HG03025 (cell line): ENCODE results near the gene ERRFI1.
"Not testable (repeated sequence)": the region's sequence is repeated elsewhere in the genome, so short reads cannot be mapped to it uniquely, and the experiment has no call there.

ENCODE experiments used
- ATAC-seq: cut with Tn5 transposase; IDR thresholded peaks from one replicate; pipeline ENCODE4 v1.9.1; 2021; ENCODE audit warnings: mild to moderate bottlenecking, moderate library complexity; ENCODE audit not compliant: unreplicated experiment, low FRiP score

ERRFI1 gene

DNA sequence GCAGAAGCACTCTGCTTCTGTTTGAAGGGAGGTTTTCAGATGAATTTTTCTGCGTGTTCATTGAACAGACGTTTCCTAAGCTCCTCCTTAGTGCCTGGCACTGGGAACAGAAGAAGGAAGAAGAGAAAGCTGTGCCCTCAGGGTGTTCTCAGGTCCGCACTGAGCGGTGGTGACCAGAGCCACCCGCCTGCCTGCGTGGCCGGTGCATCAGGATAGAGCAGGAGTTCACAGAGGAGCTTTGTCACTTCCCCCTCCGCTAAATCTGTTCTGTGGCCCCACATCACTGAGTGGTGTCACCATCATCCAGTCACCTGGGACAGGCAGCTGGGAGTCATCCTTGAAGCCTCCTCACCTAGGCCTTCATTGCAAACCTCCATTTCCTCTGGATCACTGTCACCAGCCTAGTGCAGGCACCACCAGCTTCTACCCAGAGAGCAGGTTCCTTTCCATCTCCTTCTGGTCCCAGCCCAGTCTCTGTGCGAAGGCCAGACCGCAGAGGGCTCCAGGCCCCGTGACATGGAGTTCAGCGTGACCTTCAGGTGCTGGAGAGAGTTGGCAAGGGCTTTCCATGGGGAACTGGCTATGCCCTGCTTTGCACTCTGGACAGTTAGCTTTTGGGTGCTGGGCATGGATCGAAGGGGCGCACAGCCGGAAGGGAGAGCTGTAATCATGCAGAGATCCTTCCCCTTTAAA lies 42.9 kb downstream of the ERRFI1 start:
- ATAC-seq, result no peak

DNA sequence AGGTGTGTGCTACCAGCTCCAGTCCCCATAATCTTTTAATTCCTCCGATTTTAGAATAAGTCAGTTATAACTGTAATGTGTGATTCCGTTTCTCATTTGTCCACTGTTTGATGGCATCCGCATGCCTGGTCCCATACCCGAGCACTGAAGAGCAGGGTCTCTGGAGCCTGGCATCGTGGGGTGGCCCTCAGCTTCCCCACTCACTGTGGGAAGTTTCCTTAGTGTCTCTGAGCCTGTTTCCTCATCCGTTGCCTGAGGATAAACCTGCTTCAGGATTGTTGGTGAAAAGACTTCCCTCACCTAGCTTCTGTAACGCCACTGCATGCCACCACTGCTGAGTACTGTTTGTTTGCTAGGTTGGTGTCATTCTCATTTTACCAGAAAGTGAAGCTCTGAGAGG lies 45.1 kb downstream of the ERRFI1 start:
- ATAC-seq, result no peak

DNA sequence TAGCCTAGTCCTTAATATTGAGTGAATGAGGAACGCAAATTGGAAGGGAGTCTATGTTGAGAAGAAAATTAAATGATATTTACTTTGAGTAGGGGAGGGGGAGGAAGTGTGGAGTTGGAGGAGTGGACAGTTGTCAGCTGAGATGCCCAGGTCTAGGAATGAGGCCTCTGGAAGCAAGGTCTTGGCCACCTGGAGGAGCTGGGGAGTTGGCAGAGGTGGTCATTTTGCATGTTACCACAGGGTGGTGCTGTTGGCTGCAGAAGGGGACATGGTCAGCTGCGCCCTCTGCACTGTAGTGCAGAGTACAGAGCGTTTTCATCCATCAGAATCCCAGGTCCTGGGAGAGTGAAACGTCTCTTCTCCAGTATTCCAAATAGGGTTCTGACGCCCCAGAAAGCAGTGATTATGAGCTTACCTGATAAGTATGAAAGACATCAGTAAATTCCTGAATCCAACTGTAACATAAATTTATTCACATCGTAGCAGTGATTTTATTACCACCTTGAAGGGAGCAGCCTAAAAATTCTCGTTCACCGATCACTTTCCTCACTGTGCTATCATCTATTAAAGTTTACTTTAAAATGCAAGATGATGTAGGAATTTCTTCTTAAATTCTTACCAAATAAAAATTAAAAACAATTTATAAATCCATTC lies 50.8 kb downstream of the ERRFI1 start:
- ATAC-seq, result no peak

DNA sequence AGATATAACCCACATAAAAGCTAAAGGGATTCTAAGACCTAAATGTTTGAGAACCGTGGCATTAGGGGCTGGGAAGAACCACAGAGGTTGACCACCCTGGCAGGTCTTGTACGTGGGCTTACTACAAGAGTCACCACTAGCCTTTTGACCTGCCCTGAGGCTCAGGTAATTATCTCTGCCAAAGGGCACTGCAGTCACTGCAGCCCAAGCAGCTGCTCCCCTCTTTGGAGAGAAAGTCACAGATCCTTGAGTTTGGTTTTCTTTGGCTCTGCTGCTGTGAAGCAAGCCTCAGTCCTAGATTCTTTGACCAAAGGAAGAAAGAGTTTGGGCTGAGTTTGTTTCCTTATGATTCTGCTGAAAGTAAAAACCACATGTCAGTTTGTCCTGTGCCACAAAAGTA lies 53.0 kb downstream of the ERRFI1 start:
- no peak for ATAC-seq

DNA sequence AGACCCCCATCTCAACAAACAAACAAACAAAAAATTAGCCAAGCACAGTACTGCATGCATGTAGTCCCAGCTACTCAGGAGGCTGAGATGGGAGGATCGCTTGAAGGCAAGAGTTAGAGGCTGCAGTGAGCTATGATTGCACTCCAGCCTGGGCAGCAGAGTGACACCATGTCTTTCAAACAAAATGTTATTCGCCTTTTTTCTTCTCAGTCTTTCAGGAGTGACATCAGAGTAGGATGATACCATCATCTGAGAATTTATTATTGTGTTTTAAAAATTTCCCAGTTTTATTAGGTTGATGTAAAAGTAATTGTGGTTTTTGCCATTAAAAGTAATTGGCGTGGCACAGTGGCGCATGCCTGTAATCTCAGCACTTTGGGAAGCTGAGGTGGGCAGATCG lies 53.8 kb downstream of the ERRFI1 start:
- ATAC-seq, result no peak

DNA sequence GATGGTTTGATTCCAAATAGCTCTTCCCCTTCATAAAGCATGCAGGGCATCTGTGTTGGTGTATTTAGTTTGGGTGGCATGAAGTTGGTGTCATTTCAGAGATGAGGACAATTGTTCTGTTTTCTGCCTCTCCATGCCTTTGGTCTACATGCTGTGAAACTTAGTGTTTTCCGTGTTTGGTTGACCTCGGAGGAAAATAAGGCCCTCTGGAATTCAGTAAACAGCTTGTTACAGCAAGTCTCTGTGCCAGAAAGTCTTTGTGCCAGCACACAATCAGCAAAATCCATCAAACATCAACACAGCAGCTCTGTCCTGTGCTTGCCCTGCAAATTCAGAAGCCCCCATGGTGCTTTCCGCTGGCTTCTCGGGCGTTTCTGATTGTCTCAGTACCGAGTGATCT lies 55.1 kb downstream of the ERRFI1 start:
- no peak for ATAC-seq

DNA sequence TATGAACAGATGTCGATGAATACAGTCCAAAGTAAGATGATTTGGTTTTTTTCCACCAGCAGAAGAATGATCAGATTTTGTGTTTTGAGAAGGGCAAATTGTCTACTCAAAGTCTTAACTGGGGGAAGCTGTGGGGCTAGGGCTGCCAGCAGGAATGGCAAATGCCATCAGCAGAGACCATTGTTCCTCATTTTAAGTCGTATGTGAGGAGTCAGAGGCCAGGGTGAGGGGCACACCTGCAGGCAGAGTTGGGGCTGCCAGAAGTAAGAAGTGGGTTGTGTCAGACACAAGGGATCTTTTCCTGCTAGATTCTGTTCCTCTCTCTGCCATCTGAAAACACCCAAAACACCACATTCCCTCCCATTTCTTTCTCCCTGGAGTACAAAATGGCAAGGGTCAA lies 55.9 kb downstream of the ERRFI1 start:
- no peak for ATAC-seq

DNA sequence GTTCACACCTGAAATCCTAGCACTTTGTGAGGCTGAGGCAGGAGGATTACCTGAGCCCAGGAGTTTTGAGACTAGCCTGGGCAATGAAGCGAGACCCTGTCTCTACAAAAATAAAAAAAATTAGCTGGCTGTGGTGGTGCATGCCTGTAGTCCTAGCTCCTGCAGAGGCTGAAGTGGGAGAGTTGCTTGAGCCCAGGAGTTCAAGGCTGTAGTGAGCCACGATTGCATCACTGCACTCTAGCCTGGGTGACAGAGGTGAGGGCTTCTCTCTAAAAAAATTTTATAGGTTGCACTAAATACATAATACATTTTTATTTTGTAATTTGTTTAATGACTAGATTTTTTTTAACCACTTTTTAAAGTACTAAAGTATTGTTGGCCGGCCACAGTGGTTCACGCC lies 58.5 kb downstream of the ERRFI1 start:
- no peak for ATAC-seq

DNA sequence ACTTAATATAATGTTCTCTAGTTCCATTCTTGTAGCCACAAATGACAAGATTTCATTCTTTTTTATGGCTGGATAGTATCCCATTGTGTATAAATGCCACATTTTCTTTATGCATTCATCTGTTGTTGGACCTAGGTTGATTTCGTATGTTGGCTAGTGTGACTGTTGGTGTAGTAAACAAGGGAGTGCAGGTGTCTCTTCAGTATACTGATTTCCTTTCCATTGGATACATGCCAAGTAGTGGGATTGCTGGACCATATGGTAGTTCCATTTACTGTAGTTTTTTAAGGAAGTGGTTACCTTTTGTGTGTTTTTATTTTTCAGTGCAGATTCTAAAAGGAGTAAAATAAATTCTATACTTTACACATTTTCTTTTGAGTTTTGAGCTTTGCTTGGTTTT lies 58.9 kb downstream of the ERRFI1 start:
- no peak for ATAC-seq

DNA sequence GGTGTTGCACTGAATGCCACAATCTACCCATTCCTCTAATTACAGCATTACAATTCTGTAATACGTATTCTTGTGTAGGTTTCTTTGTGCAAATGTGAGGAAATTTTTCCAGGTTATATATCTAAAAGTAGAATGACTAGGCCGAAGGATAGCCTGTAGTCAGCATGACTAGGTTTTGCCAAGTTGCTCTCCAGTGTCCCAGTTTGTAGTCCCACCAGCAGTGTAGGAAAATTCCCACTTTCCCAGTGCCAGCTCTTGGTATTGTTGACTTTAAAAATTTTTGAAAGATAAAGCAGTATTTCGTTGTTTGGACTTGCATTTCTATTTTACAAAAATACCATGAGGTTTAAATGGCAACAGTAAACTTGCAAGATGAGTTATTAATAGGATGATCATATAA lies 61.6 kb downstream of the ERRFI1 start:
- ATAC-seq, result no peak

DNA sequence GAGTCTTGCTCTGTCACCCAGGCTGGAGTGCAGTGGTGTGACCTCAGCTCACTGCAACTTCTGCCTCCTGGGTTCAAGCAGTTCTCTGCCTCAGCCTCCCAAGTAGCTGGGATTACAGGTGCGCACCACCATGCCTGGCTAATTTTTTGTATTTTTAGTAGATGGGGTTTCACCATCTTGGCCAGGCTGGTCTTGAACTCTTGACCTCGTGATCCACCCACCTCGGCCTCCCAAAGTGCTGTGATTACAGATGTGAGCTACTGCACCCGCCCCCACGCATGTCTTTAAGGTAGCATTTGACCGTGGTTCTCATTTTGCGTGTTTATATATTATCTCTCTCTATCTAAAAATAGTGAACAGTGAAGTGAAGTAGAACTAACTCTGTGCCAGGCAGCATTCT lies 62.3 kb downstream of the ERRFI1 start:
- ATAC-seq, result not testable (repeated sequence)

DNA sequence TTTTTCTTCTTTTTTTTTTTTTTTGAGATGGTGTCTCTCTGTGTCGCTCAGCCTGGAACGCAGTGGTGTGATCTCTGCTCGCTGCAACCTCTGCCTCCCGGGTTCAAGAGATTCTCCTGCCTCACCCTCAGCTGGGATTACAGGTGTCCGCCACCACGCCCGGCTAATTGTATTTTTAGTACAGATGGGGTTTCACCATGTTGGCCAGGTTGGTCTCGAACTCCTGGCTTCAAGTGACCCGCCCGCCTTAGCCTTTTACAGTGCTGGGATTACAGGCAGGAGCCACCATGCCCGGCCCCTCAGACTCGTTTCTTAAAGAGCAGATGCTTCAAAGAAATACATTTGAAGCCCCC lies 62.8 kb downstream of the ERRFI1 start:
- not testable (repeated sequence) for ATAC-seq

DNA sequence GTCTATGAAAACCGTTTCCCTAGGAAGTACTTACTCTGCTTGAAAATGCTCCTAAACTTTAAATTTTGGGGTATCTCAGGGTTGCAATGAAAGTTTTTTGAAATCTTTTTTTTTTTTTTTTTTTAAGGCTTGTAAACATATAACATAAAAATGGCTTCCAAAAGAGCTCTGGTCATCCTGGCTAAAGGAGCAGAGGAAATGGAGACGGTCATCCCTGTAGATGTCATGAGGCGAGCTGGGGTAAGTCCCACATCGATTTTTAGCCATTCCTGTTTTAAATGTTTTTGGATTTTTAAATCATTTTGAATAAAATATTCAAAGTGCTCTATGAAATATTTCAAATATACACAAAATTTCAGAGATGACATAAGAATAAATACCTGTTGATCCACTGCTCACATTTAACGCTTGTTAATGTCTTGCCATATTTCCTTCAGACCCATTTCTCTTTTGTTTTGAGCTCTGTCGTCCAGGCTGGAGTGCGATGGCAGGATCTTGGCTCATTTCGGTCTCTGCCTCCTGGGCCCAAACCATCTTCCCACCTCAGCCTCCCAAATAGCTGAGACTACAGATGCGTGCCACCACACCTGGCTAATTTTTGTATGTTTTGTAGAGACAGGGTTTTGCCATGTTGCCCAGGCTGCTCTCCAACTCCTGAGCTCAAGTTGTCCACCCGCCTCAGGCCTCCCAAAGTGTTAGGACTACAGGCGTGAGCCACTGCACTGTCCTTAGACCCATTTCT lies 63.3 kb downstream of the ERRFI1 start:
- ATAC-seq, result no peak

DNA sequence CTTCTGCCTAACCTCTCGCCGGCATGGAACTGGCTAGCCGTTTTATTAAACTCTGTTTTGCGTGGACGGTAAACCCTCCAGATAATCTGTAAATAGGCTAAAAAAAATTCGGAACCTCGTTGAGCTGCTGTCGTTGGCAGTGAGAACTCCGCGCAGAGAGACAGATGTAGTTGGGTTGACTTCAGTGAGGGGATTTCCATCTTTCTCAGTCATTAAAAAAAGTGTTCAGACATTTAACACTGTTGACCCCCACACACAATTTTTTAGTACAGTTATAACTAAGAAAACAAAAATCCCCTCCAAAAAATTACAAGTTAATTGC lies 64.1 kb downstream of the ERRFI1 start:
- no peak for ATAC-seq
